Measurements from ENCODE around the gene RPE65.
"Not testable (repeated sequence)": the region's sequence is repeated elsewhere in the genome, so short reads cannot be mapped to it uniquely, and the experiment has no call there.

Gene RPE65

GRCh38 chr1:68453060-68453670 is 3.4 kb upstream of the RPE65 start:
- no peak for DNase-seq (ENCODE audit: low read depth in 3 of 3)

- DNase-seq (ENCODE audit: low read depth in 3 of 3): no peak
Measured at GRCh38 chr1:68448365-68448764, 1.4 kb downstream of the RPE65 start.

GRCh38 chr1:68445709-68446108 is 4.0 kb downstream of the RPE65 start:
- DNase-seq (ENCODE audit: low read depth in 3 of 3): no peak

- no peak for DNase-seq (ENCODE audit: low read depth in 3 of 3)
Measured at GRCh38 chr1:68442822-68443556, 6.8 kb downstream of the RPE65 start.

GRCh38 chr1:68442006-68442405 is 7.7 kb downstream of the RPE65 start:
- no peak for DNase-seq (ENCODE audit: low read depth in 3 of 3)

- no peak for DNase-seq (ENCODE audit: low read depth in 3 of 3)
Measured at GRCh38 chr1:68438310-68438709, 11.4 kb downstream of the RPE65 start.

- no peak for DNase-seq (ENCODE audit: low read depth in 3 of 3)
Measured at GRCh38 chr1:68433395-68433794, 16.4 kb downstream of the RPE65 start.

- no peak for DNase-seq (ENCODE audit: low read depth in 3 of 3)
Measured at GRCh38 chr1:68431076-68431475, 18.7 kb downstream of the RPE65 start.

GRCh38 chr1:68429233-68429808 is 20.4 kb downstream of the RPE65 start:
- no peak for DNase-seq (ENCODE audit: low read depth in 3 of 3)

GRCh38 chr1:68426594-68426993 is 23.2 kb downstream of the RPE65 start:
- DNase-seq (ENCODE audit: low read depth in 3 of 3): no peak

GRCh38 chr1:68421350-68421749 is 28.4 kb downstream of the RPE65 start:
- DNase-seq (ENCODE audit: low read depth in 3 of 3): no peak

GRCh38 chr1:68409426-68409825 is 40.3 kb downstream of the RPE65 start:
- DNase-seq (ENCODE audit: low read depth in 3 of 3): no peak

- DNase-seq (ENCODE audit: low read depth in 3 of 3): no peak
Measured at GRCh38 chr1:68401506-68401905, 48.2 kb downstream of the RPE65 start.

GRCh38 chr1:68395575-68395974 is 54.2 kb downstream of the RPE65 start:
- DNase-seq (ENCODE audit: low read depth in 3 of 3): not testable (repeated sequence)

GRCh38 chr1:68392474-68392873 is 57.3 kb downstream of the RPE65 start:
- DNase-seq (ENCODE audit: low read depth in 3 of 3): not testable (repeated sequence)

- DNase-seq (ENCODE audit: low read depth in 3 of 3): not testable (repeated sequence)
Measured at GRCh38 chr1:68385798-68386524, 63.8 kb downstream of the RPE65 start.

- no peak for DNase-seq (ENCODE audit: low read depth in 3 of 3)
Measured at GRCh38 chr1:68384872-68385411, 64.8 kb downstream of the RPE65 start.

- DNase-seq (ENCODE audit: low read depth in 3 of 3): no peak
Measured at GRCh38 chr1:68384321-68384813, 65.4 kb downstream of the RPE65 start.

GRCh38 chr1:68383092-68383491 is 66.7 kb downstream of the RPE65 start:
- no peak for DNase-seq (ENCODE audit: low read depth in 3 of 3)

- DNase-seq (ENCODE audit: low read depth in 3 of 3): no peak
Measured at GRCh38 chr1:68379085-68379478, 70.7 kb downstream of the RPE65 start.

All from stimulated activated CD4-positive, alpha-beta T cell treated with anti-CD3 and anti-CD28 coated beads, TNF-alpha, amount 100 ng/mL, for 4 hours (primary cell).